Retinal pigment epithelial cell (primary cell): ENCODE data around the gene RPSA.

Source experiments
- DNase-seq: peaks from one replicate; pipeline ENCODE4 v3.0.0-alpha.2; 2010; ENCODE audit warnings: low read depth
- H3K4me3 ChIP-seq: 2 replicates; pipeline ENCODE4 v1.5.1; 2011; ENCODE audit warnings: mild to moderate bottlenecking, low read length, control low read depth, moderate library complexity
- CTCF ChIP-seq: conservative IDR thresholded peaks from 2 replicates; pipeline ENCODE4 v1.5.1; 2011; ENCODE audit warnings: low read depth, low read length, control low read depth, inconsistent platforms

Gene RPSA

GRCh38 chr3:39383881-39384664, 22.4 kb upstream of the RPSA start:
- peak overlapping the region; percentile 80 for H3K4me3 ChIP-seq
- DNase-seq, result peak; percentile 82
- TF ChIP-seq CTCF, result peak; percentile 1

GRCh38 chr3:39384665-39385000, 21.9 kb upstream of the RPSA start:
- no peak for DNase-seq
- H3K4me3 ChIP-seq, result peak overlapping the region; percentile 57
- TF ChIP-seq CTCF, result no peak

- no peak overlapping the region for H3K4me3 ChIP-seq
- DNase-seq, result no peak
- no peak for TF ChIP-seq CTCF
Measured at GRCh38 chr3:39385456-39386090, 20.9 kb upstream of the RPSA start.

- DNase-seq, result no peak
- H3K4me3 ChIP-seq, result no peak overlapping the region
- TF ChIP-seq CTCF, result no peak
Measured at GRCh38 chr3:39386318-39386717, 20.2 kb upstream of the RPSA start.

- no peak overlapping the region for H3K4me3 ChIP-seq
- TF ChIP-seq CTCF, result no peak
- DNase-seq, result no peak
Measured at GRCh38 chr3:39387411-39387975, 19.0 kb upstream of the RPSA start.

GRCh38 chr3:39388153-39388552, 18.4 kb upstream of the RPSA start:
- TF ChIP-seq CTCF, result no peak
- H3K4me3 ChIP-seq, result no peak overlapping the region
- no peak for DNase-seq
